DLD1 (cell line): ENCODE measurements around the gene ITSN1.
"Not testable (repeated sequence)": the region's sequence is repeated elsewhere in the genome, so short reads cannot be mapped to it uniquely, and the experiment has no call there.

Experiments used
- in situ Hi-C: cut with HindIII; loops from 2 replicates; pipeline ENCODE4 v1.10.0; 2017; ENCODE audit warnings: low sequenced_read_pairs

ITSN1 gene

GRCh38 chr21:33915368-33916199 lies 273.3 kb downstream of the ITSN1 start, which contains the start of gene ATP5PO:
Gene ATP5PO, minus strand, starts transcription at chr21:33915804. Its CDS starts 41 bp downstream, at chr21:33915763.
- in situ Hi-C loops: no loop called here

GRCh38 chr21:33916200-33916567 lies 273.9 kb downstream of the ITSN1 start:
- in situ Hi-C loops: no loop called here

GRCh38 chr21:33917421-33917820 lies 275.1 kb downstream of the ITSN1 start:
- in situ Hi-C loops: no loop called here

GRCh38 chr21:33924079-33924765 lies 281.9 kb downstream of the ITSN1 start:
- in situ Hi-C loops: no loop called here

GRCh38 chr21:33924766-33925100 lies 282.4 kb downstream of the ITSN1 start:
- in situ Hi-C loops: no loop called here

- in situ Hi-C loops: not testable (repeated sequence)
Measured at GRCh38 chr21:33926248-33926647, 283.9 kb downstream of the ITSN1 start.

- in situ Hi-C loops: not testable (repeated sequence)
Measured at GRCh38 chr21:33931052-33931798, 288.9 kb downstream of the ITSN1 start.

GRCh38 chr21:33931799-33932390 lies 289.6 kb downstream of the ITSN1 start:
- in situ Hi-C loops: no loop called here

- in situ Hi-C loops: no loop called here
Measured at GRCh38 chr21:33932731-33933130, 290.4 kb downstream of the ITSN1 start.

GRCh38 chr21:33936301-33937038 lies 294.2 kb downstream of the ITSN1 start:
- in situ Hi-C loops: no loop called here

GRCh38 chr21:33937146-33937545 lies 294.8 kb downstream of the ITSN1 start:
- in situ Hi-C loops: no loop called here

- in situ Hi-C loops: no loop called here
Measured at GRCh38 chr21:33937931-33938339, 295.6 kb downstream of the ITSN1 start.

GRCh38 chr21:33938381-33938780 lies 296.1 kb downstream of the ITSN1 start:
- in situ Hi-C loops: no loop called here

- in situ Hi-C loops: no loop called here
Measured at GRCh38 chr21:33939226-33939625, 296.9 kb downstream of the ITSN1 start.

GRCh38 chr21:33940164-33940880 lies 298.0 kb downstream of the ITSN1 start:
- in situ Hi-C loops: no loop called here

- in situ Hi-C loops: no loop called here
Measured at GRCh38 chr21:33940881-33941245, 298.6 kb downstream of the ITSN1 start.

GRCh38 chr21:33942426-33942825 lies 300.1 kb downstream of the ITSN1 start:
- in situ Hi-C loops: no loop called here

GRCh38 chr21:33943293-33943692 lies 301.0 kb downstream of the ITSN1 start:
- in situ Hi-C loops: no loop called here

GRCh38 chr21:33944185-33944763 lies 302.0 kb downstream of the ITSN1 start:
- in situ Hi-C loops: no loop called here
